HG02798 (cell line): ENCODE results near the gene TRAPPC13.
A peak's percentile ranks its signal among the peaks of the same experiment; 100 is the strongest.
"Not testable (repeated sequence)": the region's sequence is repeated elsewhere in the genome, so short reads cannot be mapped to it uniquely, and the experiment has no call there.

Source experiments
- ATAC-seq: cut with Tn5 transposase; IDR thresholded peaks from one replicate; pipeline ENCODE4 v1.9.1; 2021; ENCODE audit warnings: mild to moderate bottlenecking; ENCODE audit not compliant: unreplicated experiment, poor library complexity

The TRAPPC13 gene, protein sequence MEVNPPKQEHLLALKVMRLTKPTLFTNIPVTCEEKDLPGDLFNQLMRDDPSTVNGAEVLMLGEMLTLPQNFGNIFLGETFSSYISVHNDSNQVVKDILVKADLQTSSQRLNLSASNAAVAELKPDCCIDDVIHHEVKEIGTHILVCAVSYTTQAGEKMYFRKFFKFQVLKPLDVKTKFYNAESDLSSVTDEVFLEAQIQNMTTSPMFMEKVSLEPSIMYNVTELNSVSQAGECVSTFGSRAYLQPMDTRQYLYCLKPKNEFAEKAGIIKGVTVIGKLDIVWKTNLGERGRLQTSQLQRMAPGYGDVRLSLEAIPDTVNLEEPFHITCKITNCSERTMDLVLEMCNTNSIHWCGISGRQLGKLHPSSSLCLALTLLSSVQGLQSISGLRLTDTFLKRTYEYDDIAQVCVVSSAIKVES

DNA sequence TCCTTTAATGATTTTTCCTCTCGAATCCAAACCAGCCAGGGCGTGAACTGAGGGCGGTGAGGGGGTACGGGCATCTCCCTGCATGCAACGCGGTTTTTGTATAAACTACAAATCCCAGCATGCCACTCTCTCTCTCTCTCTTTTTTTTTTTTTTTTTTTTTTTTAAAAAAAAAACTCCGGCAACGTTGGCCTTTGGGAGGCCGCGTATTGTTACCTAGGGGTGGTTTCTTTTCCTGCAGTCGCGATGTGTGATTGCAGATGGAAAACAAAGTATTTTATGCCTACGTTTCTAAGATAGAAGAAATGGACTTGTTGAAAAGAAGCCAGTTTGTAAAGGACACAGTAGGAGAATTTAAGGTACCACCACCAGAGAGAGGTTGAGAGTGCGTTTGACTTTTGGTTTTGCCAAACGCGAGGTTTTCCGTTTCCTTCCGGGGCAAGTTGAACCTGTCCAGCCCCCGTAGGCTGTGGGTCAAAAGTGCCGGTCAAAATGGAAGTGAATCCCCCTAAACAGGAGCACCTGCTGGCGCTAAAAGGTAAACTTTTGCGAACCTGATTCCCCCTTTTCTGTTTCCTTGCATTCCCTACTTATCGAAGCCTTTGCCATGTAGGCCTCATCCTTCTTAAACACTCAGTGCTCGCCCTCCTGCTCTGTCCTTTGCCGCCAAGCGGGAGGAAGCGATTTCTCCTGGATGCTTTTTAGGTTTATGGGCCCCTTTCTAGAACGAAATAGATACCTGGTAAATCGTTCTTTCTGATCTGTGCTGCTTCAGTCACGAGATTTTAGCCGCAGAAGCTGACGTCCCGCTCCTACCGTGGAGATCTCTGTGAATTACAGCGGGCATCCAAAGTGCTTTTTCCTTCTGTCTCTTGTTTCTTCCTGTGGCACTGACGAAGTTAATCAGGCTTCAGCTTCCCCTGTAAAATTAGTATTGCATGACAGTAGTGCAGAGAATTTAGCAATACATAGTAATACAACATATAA is at the start of gene TRAPPC13, which contains the start of gene SHLD3:
Gene TRAPPC13 (plus strand): TSS at position 457 of the 985 bp plus-strand sequence. CDS start 34 bp downstream, at position 491.
Gene SHLD3 (plus strand): TSS at position 457 of the 985 bp plus-strand sequence. CDS start 4,561 bp downstream, outside the sequence.
- ATAC-seq: peak; percentile 80

- ATAC-seq: no peak
These were observed 47.7 kb upstream of the TRAPPC13 start for GRCh38 chr5:65577141-65577540.

DNA sequence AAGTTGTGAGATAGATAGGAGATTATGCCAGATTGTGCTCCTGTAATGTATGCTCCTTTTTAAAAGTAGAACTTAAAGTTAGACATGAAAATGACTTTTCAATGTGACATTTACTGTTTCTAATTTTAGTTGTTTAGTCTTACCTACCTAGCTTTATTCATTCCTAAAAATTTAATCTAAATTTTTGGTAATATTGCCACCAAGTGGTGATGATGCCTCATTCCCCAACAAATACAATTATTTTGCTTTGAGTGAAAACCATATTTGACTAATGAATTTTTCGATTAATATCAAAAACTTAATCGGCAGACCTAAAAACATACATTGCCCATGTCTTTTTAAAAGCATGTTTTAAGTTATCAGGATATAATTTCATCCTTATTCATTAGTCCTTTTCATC is 36.1 kb upstream of the TRAPPC13 start:
- ATAC-seq: no peak

- not testable (repeated sequence) for ATAC-seq
These were observed 23.1 kb upstream of the TRAPPC13 start for GRCh38 chr5:65601761-65602160.

DNA sequence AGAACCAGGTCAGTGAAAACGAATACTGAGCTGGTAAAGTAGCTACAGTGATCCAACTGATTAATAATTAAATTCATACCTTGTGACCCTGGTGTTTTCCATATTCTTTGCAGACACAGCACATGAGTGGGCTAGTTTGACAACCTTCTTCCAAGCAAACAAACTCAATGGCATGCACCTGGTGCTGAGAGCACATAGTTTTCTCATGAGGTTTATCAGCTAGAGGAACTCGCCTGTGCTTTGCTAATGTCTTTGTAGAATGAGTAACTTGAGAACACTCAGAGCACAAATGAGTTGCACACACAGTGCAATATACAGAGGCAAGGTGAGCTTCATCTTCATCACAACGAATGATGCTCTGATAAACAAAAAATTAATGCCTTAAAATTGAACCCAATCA is 13.3 kb upstream of the TRAPPC13 start:
- ATAC-seq: no peak

DNA sequence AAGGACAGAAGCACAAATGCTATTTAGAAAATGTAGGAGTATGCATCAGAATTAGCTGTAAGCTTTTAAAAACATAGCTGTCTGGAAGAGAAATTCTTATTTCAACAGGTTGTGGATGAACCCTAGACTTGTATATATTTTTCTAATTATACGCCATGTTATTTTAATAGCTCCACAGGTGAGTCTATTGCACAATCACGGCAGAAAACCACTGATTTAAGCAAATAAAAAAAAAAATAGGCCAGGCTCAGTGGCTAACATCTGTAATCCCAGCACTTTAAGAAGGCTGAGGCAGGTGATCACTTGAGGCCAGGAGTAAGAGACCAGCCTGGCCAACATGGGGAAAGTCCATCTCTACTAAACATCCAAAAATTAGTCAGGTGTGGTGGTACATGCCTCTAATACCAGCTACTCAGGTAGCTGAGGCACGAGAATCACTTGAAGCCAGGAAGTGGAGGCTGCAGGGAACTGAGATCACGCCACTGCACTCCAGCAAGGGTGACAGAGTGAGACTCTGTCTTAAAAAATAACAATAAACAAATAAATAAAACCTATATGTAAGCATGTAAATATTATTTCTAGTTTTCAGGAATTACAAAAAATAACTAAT is 12.4 kb upstream of the TRAPPC13 start:
- ATAC-seq: no peak

GRCh38 chr5:65620021-65620420 is 4.8 kb upstream of the TRAPPC13 start:
- ATAC-seq: no peak

DNA sequence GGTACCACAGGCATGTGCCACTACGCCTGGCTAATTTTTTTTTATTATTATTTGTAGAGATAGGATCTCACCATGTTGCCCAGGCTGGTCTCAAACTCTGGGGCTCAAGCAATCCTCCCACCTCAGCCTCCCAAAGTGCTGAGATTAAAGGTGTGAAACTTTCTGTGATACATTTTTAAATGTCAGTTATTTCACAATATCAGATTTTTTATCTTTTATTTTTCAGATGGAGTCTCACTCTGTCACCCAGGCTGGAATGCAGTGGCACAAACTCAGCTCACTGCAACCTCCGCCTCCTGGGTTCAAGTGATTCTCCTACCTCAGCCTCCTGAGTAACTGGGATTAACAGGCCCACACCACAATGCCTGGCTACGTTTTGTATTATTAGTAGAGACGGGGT is 2.9 kb upstream of the TRAPPC13 start:
- ATAC-seq: not testable (repeated sequence)

DNA sequence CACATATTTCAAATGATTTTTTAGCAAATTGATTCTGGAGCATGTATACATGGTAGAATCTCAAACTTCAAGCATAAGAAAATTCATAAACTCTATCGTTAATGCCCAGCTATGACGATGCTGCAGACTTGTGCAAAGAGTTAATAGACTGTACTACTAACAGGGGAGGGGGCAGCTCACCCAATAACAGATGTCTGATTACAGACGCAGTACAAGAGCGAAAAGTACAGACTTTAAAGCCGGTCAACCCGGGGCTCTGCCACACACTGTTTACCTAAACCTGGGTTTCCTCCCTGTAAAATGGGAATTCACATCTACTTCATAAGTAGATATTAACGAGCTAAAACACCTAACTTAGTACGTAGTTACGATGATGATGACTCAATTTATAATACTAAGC is 1.3 kb upstream of the TRAPPC13 start:
- ATAC-seq: no peak

- ATAC-seq: peak; percentile 96
These were observed 729 bp upstream of the TRAPPC13 start, which contains the start of gene TRIM23 for GRCh38 chr5:65624025-65624570. Gene TRIM23 (minus strand): TSS chr5:65624333. CDS start chr5:65624274, 59 bp downstream.

DNA sequence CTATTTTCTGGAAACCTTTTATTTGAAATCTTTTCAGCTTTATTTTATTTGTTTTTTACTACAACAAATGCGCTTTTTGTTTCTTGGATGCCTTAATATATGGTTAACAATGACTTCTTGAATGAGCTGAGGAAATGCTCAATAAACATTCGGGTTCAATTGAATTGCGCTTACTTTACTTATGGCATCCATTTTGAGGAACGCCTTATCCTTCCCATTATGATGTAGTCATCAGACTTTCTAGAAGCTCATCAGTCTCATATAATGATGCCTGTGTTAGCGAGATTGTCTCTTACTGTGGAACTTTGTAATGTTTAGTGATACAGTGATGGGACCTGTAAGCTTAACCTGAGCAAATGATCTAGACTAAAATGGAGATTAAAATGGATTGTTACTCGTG is 916 bp downstream of the TRAPPC13 start:
- no peak for ATAC-seq

DNA sequence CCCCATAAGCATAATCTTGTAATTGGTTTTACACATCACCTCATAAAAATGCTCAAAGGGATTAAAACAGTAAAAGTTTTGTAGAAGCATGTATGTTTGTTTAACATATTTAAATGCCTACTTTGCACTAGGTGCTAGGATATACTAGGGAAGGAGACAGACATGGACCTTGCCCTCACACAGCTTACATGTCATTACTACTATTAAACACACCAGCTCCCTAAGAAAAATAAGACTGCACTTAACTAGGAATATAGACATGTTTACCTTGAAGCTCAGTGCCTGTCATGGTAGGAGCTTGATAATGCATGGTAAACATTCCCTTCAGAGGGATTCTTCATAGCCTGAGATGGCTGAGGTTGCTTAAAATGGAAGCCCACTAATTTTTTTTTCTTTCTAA is 6.2 kb downstream of the TRAPPC13 start:
- no peak for ATAC-seq

DNA sequence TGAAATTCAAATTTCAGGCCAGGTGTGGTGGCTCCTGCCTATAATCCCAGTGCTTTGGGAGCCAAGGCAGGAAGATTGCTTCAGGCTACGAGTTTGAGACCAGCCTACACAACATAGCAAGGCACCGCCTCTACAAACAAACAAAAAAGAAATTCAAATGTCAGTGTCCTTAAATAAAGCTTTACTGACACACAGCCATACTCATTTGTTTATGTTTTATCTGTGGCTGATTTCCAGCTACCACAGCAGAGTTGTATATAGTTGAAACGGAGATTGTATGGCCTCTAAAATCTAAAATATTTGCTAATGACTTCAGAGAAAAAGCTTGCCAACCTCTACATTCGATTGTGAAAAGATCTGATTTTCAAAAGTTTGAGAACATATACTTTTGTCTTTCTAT is 15.4 kb downstream of the TRAPPC13 start:
- ATAC-seq: no peak

DNA sequence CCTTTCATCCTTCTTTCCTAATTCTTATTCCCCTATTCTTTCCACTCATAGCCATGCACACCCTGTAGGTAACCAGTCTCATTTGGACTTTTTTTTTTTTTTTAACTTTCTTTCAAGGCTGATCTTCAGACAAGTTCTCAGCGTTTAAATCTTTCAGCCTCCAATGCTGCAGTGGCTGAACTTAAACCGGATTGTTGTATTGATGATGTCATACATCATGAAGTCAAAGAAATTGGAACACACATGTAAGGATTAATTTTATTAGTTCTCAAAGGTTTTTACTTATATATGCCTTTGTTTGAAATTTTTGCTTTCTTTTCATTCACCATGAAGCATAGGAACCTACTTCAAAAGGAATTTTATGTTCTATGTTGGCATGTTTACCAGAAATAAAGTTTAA is 22.1 kb downstream of the TRAPPC13 start:
- no peak for ATAC-seq

DNA sequence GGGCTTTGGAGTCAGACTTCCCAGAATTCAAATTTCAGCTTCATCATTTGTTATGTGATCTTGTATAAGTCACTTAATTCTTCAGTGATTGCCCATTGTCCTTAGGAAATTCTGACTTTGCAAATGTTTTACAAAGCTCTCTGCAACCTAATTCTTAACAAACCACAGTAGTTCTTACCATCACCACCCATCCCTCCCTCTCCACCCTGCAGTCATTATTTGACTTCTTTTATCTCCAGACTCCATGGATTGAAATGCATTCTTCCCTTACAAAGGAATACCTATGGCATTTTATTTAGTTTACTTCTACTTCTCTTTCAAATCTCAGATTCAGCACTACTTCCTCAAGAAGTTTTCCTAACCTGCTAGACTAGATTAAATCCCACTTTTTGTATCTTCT is 23.1 kb downstream of the TRAPPC13 start:
- ATAC-seq: no peak

- no peak for ATAC-seq
These were observed 26.3 kb downstream of the TRAPPC13 start for GRCh38 chr5:65651144-65651543.

DNA sequence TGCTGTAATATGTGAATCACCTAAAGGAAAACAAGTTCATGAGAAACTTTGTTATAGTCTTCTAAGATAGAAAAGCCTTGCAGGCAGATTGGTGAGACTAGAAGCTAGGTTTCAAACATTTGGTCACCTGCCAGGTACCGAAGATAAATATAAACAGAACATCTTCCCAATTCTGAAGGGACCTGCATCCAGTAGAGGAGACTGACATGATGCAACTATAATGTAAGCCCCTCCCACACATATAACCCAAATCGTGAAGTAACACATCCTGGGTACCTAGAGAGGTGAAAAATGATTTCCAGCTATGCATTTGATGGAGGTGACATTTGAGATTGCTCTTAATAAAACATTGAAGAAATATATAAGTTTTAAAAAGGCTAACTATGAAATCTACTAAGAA is 29.9 kb downstream of the TRAPPC13 start:
- ATAC-seq: no peak

DNA sequence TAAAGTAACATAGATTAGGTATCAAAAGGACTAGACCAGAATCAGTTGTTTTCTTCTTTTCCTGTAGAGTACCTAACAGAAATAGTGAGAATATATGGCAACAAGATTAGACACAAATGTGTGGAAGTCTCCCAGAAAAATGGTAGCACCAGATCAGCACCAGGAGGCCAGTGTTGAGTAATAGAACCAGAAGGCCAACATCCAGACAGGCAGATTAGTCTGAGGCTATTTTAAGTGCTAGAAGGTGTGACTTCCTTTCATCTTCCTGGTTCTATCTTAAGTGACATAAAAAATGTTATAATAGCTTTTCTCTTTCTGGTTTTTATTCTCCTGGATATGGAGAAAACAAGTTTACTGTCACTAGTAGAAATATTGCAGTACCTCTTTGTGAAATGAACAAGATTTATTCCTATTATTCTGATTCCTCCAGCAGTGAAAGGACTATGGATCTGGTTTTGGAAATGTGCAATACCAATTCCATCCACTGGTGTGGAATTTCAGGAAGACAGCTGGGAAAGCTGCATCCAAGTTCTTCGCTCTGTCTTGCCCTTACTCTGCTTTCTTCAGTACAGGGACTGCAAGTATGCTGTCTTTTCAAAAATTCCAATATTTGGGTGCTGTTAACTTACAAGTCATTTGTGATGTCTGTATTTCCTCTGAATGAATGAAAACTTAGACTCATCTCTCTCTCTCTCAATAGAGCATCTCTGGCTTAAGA is 39.1 kb downstream of the TRAPPC13 start:
- no peak for ATAC-seq

GRCh38 chr5:65668696-65669095 is 43.9 kb downstream of the TRAPPC13 start:
- no peak for ATAC-seq
